Measurements from ENCODE around the gene NEK11.
"Not testable (repeated sequence)": the region's sequence is repeated elsewhere in the genome, so short reads cannot be mapped to it uniquely, and the experiment has no call there.

The NEK11 gene

GRCh38 chr3:131317667-131318066, 291.0 kb downstream of the NEK11 start:
- no peak for DNase-seq

GRCh38 chr3:131323014-131323413, 296.3 kb downstream of the NEK11 start:
- no peak for DNase-seq

- DNase-seq: no peak
Observed at GRCh38 chr3:131323792-131324191, 297.1 kb downstream of the NEK11 start.

- no peak for DNase-seq
Observed at GRCh38 chr3:131324923-131325322, 298.2 kb downstream of the NEK11 start.

DNA sequence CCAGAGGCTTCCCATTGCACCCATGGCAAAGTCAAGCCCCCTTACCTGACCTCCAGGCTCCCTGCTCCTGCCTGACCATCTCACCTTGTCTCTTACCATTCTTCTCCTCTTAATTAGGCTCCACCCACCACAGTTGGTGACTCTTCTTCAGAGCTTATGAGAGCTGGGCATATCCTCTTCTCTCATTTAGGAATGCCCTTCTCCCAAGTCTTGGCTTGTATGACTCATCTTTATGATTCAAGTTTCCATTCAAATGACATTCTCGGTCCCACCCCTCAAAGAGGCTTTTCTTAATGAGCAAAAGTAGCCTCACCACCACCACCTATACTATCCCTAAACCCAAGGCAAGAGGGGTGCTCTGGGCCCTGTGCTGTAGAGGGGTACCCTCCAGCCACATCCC, 299.6 kb downstream of the NEK11 start:
- no peak for DNase-seq

DNA sequence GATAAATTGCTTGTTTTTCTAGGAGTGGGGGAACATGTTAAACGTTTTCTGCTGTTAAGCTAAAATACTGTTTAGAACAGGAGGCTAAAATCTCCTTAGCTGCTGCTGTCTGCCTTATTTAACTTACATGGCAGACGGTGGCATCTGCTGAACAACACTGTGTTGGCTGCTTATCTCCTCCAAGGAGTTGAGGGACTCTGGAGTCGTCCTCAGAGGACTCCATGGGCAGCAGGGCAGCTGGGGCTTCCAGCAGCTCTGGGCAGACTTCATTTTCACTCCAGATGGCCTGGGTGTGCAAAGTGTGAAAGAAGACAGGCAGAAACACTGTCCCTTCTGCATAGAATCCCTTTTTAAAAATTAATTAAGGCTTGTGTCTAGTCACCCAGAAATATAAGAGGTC, 302.0 kb downstream of the NEK11 start:
- DNase-seq: no peak

DNA sequence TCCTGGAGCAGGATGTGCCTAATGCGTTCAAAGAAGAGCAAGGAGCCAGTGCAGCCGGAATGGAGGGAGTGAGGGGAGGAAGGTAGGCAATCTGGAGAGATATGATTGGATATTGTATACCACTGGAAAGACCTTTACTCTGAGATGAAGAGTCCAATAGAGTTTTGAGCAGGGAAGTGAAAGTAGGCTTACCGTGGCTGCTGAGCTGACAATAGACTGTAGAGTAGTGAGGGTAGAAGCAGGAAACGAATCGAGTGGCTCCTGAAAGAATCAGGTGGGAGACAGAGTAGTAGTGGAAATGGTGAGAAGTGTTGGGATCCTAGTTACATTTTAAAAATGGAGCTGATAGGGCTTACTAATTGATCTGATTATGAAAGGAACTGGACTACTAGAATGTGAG, 303.1 kb downstream of the NEK11 start:
- no peak for DNase-seq

DNA sequence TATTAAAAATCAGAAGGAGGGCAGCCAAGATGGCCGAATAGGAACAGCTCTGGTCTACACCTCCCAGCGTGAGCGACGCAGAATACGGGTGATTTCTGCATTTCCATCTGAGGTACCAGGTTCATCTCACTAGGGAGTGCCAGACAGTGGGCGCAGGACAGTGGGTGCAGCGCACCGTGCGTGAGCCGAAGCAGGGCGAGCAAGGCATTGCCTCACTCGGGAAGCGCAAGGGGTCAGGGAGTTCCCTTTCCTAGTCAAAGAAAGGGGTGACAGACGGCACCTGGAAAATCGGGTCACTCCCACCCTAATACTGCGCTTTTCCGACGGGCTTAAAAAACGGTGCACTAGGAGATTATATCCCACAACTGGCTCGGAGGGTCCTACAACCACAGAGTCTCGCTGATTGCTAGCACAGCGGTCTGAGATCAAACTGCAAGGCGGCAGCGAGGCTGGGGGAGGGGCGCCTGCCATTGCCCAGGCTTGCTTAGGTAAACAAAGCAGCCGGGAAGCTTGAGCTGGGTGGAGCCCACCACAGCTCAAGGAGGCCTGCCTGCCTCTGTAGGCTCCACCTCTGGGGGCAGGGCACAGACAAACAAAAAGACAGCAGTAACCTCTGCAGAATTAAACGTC, 304.9 kb downstream of the NEK11 start:
- not testable (repeated sequence) for DNase-seq

GRCh38 chr3:131338948-131339640, 312.4 kb downstream of the NEK11 start:
- no peak for DNase-seq

DNA sequence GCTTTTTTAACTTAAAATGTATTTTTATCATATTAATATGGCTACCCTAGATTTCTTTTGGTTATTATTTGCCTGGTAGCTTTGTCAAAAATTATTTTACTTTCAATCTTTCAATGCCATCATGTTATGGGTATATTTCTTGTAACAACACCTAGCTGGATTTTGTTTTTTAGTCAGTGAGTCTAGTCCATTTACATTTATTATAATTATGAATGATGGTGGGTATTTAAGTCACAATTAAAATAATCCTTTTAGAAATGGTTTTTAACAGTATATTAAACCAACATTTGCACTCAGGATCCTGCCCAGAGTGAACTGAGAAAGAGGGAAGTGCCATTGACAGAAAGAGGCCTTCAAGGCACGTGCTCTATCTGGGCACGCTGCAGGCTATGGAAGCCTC, 315.1 kb downstream of the NEK11 start:
- no peak for DNase-seq

DNA sequence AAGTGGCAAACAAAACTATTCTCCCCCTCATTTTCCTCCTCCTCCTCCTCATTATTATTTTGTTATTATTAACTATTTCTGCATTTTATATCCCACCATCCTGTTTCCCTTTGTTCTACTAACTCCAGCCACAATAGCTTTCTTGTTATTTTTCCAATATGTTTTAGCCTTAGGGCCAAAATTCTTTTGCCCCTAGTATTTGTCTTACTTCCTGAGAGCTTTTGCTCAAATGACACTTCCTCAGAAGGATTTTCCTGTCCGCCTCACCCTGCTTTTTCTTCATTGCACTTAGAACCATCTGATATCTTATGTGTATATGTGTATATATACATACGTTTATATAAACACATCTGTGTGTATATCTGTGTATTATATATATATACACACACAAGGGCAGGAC, 322.2 kb downstream of the NEK11 start:
- no peak for DNase-seq

GRCh38 chr3:131349454-131349853, 322.8 kb downstream of the NEK11 start:
- no peak for DNase-seq

DNA sequence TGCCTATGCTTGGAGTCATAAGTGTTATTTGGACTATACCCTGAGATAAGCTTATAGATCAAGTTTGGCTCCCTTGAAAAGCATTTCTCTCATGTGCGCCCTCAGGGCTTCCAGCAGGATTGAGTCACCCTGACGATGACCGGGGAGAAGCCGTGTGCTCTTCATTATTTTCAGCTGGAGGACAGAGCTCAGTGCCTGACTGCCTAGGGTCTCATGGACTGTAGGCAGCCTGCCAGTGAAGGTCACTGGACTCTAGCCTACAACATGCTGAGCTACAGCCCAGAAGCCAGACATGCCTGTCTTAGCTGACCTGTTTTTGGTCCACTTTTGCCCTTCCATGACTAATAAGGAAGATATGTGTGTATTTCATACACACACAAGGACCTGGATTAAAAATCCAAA, 323.3 kb downstream of the NEK11 start:
- no peak for DNase-seq

- no peak for DNase-seq
Observed at GRCh38 chr3:131350506-131350905, 323.8 kb downstream of the NEK11 start.

DNA sequence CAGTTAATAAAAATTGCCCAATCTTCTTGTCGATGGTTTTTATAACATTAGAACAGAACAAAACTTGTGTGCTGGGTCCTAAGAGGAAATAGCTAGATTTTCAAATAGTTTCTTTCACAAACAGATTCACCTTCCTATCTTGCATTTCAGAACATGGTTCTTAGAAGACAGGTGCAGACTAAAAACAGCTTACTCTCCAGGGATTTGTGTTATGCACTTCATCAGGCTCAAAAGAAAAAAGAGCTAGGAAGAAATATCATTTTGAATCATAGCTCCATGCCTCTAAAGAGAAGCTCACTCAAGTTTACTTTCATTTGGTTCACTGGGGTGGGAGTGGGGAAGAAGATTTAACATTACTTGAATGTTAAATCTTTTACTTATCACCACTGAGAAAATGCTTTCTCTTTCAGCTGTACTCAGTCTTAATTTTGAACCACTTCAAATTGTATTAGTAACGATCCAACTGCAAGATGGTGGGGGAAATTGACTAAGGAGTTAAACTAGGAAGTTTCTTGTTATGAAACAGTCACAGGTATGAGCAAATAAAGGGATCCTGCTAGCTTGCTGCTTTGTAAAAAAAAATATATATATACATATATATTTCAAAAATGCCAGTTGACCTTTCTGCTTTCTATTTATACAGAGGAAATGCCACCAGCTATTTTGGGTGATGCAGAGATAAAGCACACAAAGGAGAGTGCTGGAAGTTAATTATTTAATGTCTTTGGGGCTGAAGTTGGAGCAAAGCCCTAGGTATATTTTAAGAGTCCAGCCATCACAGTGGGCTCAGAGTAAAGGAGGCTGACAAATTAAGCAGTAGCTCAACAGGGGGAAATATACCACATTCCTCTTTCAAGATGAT, 326.6 kb downstream of the NEK11 start:
- no peak for DNase-seq

GRCh38 chr3:131353986-131354385, 327.3 kb downstream of the NEK11 start:
- DNase-seq: no peak

DNA sequence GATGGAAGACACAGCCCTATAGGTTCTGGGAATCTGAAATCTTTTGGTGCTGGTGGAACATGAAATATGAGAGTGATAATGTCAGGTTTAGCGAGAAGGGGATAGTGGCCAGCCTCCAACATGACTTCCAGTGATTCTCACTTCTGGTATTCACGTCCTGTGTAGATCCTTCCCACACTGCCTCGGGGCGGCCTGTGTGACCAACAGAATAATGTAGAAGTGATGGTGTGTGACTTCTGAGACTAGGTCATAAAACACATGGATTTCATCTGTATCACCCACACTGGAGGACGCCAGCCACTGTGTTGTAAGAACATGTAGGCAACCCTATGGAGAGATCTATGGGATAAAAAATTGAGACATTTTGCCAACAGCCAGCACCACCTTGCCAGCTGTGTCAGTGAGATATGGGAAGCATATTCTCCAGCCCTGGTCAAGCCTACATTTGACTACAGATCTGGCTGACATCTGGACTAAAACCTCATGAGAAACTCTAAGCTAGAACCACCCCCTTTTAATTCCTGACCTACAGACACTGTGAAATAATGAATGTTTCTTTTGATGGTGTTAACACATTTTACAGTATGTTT, 329.4 kb downstream of the NEK11 start:
- DNase-seq: no peak

DNA sequence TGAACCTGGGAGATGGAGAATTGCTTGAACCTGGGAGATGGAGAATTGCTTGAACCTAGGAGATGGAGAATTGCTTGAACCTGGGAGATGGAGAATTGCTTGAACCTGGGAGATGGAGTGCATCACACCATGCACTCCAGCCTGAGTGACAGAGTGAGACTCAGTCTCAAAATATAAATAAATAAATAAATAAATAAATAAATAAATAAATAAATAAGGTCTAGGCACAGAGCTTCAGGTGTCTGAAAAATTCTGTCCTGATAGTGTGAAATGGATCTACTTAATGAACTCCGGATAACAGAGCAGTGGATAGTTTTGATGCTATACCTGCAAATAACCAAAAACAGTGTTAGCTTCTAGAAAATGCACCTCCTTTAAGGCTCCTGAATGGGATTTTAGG, 330.6 kb downstream of the NEK11 start:
- no peak for DNase-seq

GRCh38 chr3:131360191-131360755, 333.6 kb downstream of the NEK11 start:
- DNase-seq: no peak

DNA sequence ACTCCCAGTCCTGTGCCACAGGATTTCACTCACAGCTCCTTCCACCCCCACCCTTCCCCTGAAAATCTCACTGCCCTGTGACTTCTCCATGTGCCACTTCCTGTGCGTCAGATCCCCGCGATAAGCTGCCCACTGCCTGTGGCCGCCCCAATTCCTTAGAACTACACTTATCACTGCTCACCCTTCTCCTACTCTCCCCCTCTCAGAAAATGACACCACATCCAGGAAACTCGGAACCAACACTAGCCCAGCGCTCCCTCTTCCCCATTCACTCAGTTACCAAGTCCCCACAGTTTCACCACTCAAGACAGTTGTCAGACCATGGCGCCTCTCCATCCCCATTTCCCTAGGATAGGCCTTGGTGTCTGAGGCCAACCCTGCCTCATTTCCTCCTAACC, 334.4 kb downstream of the NEK11 start:
- DNase-seq: not testable (repeated sequence)

DNA sequence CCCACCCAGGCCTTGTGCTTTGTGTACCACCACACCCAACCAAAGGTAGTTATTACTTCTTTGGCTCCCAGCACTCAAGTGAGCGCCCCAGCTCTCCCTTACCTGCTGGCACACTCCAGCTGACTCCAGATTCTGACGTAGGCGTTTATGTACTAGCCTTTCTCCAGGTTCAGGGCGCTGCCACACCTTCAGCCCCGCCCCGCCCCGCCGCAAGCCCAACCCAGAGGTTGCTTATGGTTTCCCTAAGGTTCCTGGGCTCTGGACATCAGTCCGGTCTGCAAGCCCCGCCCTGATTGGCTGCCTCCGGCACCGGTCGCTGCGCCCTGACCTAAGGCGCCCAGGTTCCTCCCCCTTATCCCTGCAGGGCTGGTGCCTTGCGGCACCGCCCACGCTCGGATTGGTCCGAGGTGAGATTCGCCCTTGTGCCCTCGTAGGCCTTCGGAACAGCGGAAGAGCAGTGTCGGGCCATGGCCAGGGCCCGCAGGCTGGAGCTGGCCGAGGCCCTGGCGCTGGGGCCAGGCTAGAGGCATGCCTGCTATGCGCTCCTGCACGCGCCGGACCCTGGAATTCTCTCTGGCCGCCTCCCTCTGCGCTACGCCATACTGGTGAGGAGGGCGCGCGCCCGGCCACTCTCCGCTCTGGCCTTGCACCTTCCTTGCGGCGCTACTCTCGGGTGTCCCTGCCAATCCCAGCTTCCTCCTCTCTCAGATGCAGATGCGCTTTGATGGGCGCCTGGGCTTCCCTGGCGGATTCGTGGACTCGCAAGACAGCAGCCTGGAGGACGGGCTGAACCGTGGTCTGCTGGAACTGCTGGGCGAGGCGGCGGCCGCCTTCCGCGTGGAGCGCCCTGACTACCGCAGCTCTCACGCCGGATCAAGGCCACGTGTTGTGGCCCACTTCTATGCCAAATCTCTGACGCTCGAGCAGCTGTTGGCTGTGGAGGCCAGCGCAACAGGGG, 335.1 kb downstream of the NEK11 start:
- DNase-seq: peak; percentile 28

DNA sequence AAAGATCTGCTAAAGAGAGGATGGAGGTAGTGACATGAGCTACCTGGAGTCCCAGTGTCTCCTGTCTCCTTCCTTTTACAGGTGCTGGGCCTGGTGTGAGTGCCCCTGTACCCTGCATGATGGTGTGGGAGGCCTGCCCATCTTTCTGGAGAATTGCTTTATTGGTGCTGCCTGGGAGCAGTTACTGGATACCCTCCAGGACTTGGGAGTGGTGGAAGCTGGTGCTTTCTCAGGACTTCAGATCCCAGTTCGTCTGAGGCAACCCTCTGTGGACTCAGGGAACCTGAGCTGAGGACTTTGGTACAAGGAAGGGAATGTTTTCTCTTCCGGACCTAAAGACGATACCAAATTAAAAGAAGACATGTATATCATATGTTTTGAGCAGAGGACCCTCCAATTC, 336.6 kb downstream of the NEK11 start:
- DNase-seq: no peak
